GM12878 (cell line): ENCODE measurements around the gene TEX54. TPM values are rescaled to one million over a fixed set of nuclear protein-coding genes. Genes with fewer than 3 reads are reported as not detected.

Experiments used
- ATF7 ChIP-seq: fragments of 450-650 bp; IDR thresholded peaks from 2 replicates; pipeline ENCODE4 v1.6.1; 2016; ENCODE audit warnings: low read depth, mild to moderate bottlenecking
- CREM ChIP-seq: IDR thresholded peaks from 2 replicates; pipeline ENCODE4 v1.6.1; 2014; ENCODE audit warnings: antibody characterized with exemption, low read depth
- IRF4 ChIP-seq: IDR thresholded peaks from 2 replicates; pipeline ENCODE4 v1.6.1; 2011; ENCODE audit warnings: low read depth, low read length
- MYC ChIP-seq: IDR thresholded peaks from 2 replicates; pipeline ENCODE4 v1.6.1; 2011; ENCODE audit warnings: mild to moderate bottlenecking, low read length, moderate library complexity, inconsistent platforms; ENCODE audit not compliant: insufficient read depth, insufficient replicate concordance, insufficient read length, severe bottlenecking
- PML ChIP-seq: IDR thresholded peaks from 2 replicates; pipeline ENCODE4 v1.6.1; 2012; ENCODE audit warnings: low read length, inconsistent platforms
- RAD51 ChIP-seq: fragments of 450-650 bp; IDR thresholded peaks from 2 replicates; pipeline ENCODE4 v1.6.1; 2016; ENCODE audit warnings: moderate library complexity, mild to moderate bottlenecking, inconsistent platforms
- RBBP5 ChIP-seq: fragments of 200-600 bp; sonication (generic); conservative IDR thresholded peaks from 2 replicates; pipeline ENCODE4 v1.6.1; 2016
- RFX5 ChIP-seq: IDR thresholded peaks from 2 replicates; pipeline ENCODE4 v1.6.1; 2011; ENCODE audit warnings: low read depth, low read length, improper control_type of control experiment
- ZBTB11 ChIP-seq: fragments of 450-650 bp; formaldehyde crosslinking; IDR thresholded peaks from 2 replicates; pipeline ENCODE4 v1.5.0; 2022; ENCODE audit warnings: mild to moderate bottlenecking, missing genetic modification characterization
- polyA plus RNA-seq, 11 experiments: library from polyadenylated mRNA; depleted of rRNA in 4 of 11; unstranded in 6 of 11; stranded (reverse) in 5 of 11; fragments of >200 nt; fragmentation: Nextera tagmentation in 4 of 11; fragmentation: Illumina TruSeq in 1 of 11; extraction: Ambion mirVana in 4 of 11; extraction: Trizol in 1 of 11; gene quantifications; 1 replicate in 1 of 11; 2 replicates in 10 of 11; pipeline versions ENCODE4 v1.2.1 to v1.2.3, GENCODE V29; 2011 to 2016; ENCODE audit warnings: inconsistent platforms in 2 of 11, missing spikeins in 2 of 11, low read depth in 1 of 11
- total RNA-seq, 4 experiments: library from RNA; depleted of rRNA in 3 of 4; stranded (reverse); fragments of >200 nt in 3 of 4; fragmentation: Illumina TruSeq in 1 of 4; extraction: Trizol in 1 of 4; gene quantifications; 2 replicates each; pipeline versions ENCODE4 v1.2.1 to v1.2.3, GENCODE V29; 2013 to 2021
- TF ChIP-seq, protein P1 (sequence below): IDR thresholded peaks from 2 replicates; pipeline ENCODE4 v1.6.1; 2012; ENCODE audit warnings: low read depth, low read length, improper control_type of control experiment
- TF ChIP-seq, protein P2 (sequence below): fragments of 450-650 bp; IDR thresholded peaks from 2 replicates; pipeline ENCODE4 v1.6.1; 2016; ENCODE audit warnings: mild to moderate bottlenecking
- TF ChIP-seq, protein P3 (sequence below): IDR thresholded peaks from 2 replicates; pipeline ENCODE4 v1.6.1; 2011; ENCODE audit warnings: low read depth, mild to moderate bottlenecking, low read length, moderate library complexity, borderline replicate concordance; ENCODE audit errors: extremely low read depth
- TF ChIP-seq, protein P4 (sequence below): fragments of 450-650 bp; IDR thresholded peaks from 2 replicates; pipeline ENCODE4 v1.6.1; 2016; ENCODE audit warnings: mild to moderate bottlenecking, moderate library complexity, borderline replicate concordance
- TF ChIP-seq, protein P5 (sequence below): IDR thresholded peaks from 2 replicates; pipeline ENCODE4 v1.6.1; 2011; ENCODE audit warnings: mild to moderate bottlenecking, low read depth, low read length, moderate library complexity; ENCODE audit not compliant: insufficient replicate concordance

The TEX54 gene
- total and polyA plus RNA-seq, 10 of the 15 experiments (the other 5 are each of a cell fraction or from before 2014, with no cell fraction given) = 0.38 to 0.68 (median 0.51) TPM; not detected in 7

- TF ChIP-seq, protein P1, sequence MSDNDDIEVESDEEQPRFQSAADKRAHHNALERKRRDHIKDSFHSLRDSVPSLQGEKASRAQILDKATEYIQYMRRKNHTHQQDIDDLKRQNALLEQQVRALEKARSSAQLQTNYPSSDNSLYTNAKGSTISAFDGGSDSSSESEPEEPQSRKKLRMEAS = no peak
- TF ChIP-seq ATF7 (peak; percentile 58), IRF4 (no peak), RFX5 (no peak), RBBP5 (no peak), MYC (no peak), CREM (peak; percentile 13; the same call in 1 of the 2 replicates), RAD51 (no peak), PML (no peak), ZBTB11 (CRISPR knock-in tag) (no peak)
- TF ChIP-seq, protein P2, sequence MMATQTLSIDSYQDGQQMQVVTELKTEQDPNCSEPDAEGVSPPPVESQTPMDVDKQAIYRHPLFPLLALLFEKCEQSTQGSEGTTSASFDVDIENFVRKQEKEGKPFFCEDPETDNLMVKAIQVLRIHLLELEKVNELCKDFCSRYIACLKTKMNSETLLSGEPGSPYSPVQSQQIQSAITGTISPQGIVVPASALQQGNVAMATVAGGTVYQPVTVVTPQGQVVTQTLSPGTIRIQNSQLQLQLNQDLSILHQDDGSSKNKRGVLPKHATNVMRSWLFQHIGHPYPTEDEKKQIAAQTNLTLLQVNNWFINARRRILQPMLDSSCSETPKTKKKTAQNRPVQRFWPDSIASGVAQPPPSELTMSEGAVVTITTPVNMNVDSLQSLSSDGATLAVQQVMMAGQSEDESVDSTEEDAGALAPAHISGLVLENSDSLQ = peak; percentile 41; the same call in 1 of the 2 replicates
- TF ChIP-seq, protein P3, sequence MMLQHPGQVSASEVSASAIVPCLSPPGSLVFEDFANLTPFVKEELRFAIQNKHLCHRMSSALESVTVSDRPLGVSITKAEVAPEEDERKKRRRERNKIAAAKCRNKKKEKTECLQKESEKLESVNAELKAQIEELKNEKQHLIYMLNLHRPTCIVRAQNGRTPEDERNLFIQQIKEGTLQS = no peak
- TF ChIP-seq, protein P4, sequence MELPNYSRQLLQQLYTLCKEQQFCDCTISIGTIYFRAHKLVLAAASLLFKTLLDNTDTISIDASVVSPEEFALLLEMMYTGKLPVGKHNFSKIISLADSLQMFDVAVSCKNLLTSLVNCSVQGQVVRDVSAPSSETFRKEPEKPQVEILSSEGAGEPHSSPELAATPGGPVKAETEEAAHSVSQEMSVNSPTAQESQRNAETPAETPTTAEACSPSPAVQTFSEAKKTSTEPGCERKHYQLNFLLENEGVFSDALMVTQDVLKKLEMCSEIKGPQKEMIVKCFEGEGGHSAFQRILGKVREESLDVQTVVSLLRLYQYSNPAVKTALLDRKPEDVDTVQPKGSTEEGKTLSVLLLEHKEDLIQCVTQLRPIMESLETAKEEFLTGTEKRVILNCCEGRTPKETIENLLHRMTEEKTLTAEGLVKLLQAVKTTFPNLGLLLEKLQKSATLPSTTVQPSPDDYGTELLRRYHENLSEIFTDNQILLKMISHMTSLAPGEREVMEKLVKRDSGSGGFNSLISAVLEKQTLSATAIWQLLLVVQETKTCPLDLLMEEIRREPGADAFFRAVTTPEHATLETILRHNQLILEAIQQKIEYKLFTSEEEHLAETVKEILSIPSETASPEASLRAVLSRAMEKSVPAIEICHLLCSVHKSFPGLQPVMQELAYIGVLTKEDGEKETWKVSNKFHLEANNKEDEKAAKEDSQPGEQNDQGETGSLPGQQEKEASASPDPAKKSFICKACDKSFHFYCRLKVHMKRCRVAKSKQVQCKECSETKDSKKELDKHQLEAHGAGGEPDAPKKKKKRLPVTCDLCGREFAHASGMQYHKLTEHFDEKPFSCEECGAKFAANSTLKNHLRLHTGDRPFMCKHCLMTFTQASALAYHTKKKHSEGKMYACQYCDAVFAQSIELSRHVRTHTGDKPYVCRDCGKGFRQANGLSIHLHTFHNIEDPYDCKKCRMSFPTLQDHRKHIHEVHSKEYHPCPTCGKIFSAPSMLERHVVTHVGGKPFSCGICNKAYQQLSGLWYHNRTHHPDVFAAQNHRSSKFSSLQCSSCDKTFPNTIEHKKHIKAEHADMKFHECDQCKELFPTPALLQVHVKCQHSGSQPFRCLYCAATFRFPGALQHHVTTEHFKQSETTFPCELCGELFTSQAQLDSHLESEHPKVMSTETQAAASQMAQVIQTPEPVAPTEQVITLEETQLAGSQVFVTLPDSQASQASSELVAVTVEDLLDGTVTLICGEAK = no peak
- TF ChIP-seq, protein P5, sequence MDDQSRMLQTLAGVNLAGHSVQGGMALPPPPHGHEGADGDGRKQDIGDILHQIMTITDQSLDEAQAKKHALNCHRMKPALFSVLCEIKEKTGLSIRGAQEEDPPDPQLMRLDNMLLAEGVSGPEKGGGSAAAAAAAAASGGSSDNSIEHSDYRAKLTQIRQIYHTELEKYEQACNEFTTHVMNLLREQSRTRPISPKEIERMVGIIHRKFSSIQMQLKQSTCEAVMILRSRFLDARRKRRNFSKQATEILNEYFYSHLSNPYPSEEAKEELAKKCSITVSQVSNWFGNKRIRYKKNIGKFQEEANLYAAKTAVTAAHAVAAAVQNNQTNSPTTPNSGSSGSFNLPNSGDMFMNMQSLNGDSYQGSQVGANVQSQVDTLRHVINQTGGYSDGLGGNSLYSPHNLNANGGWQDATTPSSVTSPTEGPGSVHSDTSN = peak; percentile 18
Measured at GRCh38 chr11:62804310-62805075, 28.1 kb downstream of the TEX54 start (continued).
